Gastrocnemius medialis (tissue), 4 donors: ENCODE data around the gene SORD.

ENCODE experiments used
- POLR2A ChIP-seq, 2 donors: fragments of 450-650 bp; IDR thresholded peaks; one replicate each; pipeline ENCODE4 v1.6.1; 2017; ENCODE audit warnings: antibody characterized with exemption in 2 of 2, mild to moderate bottlenecking in 2 of 2, moderate library complexity in 2 of 2
- TF ChIP-seq, protein P1 (sequence below), 5 experiments: fragments of 450-650 bp in 3 of 5; fragments of 200-600 bp in 2 of 5; sonication (generic) in 2 of 5; IDR thresholded peaks in 4 of 5; conservative IDR thresholded peaks in 1 of 5; 1 replicate in 4 of 5; 2 replicates in 1 of 5; pipeline ENCODE4 v1.5.1; 2016 to 2019; ENCODE audit warnings: antibody characterized with exemption in 5 of 5, mild to moderate bottlenecking in 3 of 5, moderate library complexity in 3 of 5

GRCh38 chr15:45115312-45115820, 92.4 kb downstream of the SORD start:
- TF ChIP-seq, protein P1, sequence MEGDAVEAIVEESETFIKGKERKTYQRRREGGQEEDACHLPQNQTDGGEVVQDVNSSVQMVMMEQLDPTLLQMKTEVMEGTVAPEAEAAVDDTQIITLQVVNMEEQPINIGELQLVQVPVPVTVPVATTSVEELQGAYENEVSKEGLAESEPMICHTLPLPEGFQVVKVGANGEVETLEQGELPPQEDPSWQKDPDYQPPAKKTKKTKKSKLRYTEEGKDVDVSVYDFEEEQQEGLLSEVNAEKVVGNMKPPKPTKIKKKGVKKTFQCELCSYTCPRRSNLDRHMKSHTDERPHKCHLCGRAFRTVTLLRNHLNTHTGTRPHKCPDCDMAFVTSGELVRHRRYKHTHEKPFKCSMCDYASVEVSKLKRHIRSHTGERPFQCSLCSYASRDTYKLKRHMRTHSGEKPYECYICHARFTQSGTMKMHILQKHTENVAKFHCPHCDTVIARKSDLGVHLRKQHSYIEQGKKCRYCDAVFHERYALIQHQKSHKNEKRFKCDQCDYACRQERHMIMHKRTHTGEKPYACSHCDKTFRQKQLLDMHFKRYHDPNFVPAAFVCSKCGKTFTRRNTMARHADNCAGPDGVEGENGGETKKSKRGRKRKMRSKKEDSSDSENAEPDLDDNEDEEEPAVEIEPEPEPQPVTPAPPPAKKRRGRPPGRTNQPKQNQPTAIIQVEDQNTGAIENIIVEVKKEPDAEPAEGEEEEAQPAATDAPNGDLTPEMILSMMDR (IDR thresholded peaks at IDR 0.05 in 4 of 5, conservative IDR thresholded peaks at IDR 0.05 in 1 of 5): no peak
- no peak for TF ChIP-seq POLR2A (IDR thresholded peaks at IDR 0.05)
